Activated T-cell treated with anti-CD3 and anti-CD28 coated beads for 1 hour (primary cell): ENCODE data around the gene SYTL3.

Source experiments
- DNase-seq: peaks from one replicate; pipeline ENCODE4 v3.0.0-alpha.2; 2020; ENCODE audit warnings: low read depth

The SYTL3 gene

GRCh38 chr6:158796353-158796752 is 146.5 kb downstream of the SYTL3 start:
- DNase-seq: no peak

- no peak for DNase-seq
Measured at GRCh38 chr6:158797331-158798310, 147.8 kb downstream of the SYTL3 start.

DNA sequence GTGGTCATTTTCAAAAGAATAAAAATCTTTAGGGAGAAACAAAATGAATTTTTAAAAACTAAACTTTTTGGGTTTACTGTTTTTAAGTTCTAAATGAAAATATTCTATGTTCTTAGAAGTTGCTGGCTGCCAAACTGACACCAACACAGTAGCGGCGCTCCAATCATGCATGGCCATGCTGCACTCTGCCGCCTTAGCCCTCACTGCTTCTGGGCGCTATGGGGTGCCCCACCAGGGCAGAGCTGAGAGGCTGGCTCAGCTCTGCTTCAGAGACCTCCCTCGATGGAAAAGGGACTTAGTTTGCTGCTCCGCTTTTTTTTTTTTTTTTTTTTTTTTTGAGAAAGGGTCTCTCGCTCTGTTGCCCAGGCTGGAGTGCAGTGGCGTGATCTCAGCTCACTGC is 148.5 kb downstream of the SYTL3 start:
- no peak for DNase-seq

DNA sequence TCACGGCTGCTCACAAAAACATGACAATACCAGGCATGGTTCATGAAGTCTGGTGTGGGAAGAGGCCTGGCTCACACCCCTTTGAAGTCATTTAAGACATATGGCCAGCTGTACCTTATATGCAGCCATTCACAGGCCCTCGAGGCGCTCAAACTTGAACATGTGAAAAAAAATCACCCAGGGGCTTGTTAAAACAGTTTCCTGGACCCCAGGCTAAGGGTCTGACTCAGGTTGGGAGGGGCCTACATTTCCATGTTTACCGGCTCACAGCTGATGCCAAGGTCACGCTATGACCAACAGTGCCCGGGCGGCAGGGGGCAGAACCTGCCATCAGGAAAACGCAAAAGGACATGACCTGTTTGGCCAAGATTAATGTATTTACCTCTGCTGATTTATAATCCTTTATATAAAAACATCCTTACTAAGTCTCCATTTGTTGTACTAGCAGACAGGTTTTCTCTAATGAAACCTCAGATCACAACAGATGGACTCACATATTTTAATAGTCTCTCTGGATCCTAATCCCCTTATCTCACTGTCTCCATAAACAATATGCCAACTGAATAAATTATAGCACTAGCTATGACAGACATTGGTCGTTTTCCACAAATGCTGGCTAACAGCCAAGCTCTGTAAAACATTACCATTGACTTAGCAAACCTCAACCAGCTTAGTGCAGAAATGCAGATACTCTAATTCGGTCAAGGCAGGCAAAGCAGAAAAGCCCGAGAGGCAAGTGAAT is 149.4 kb downstream of the SYTL3 start:
- no peak for DNase-seq

- no peak for DNase-seq
Measured at GRCh38 chr6:158801655-158802294, 151.9 kb downstream of the SYTL3 start.

DNA sequence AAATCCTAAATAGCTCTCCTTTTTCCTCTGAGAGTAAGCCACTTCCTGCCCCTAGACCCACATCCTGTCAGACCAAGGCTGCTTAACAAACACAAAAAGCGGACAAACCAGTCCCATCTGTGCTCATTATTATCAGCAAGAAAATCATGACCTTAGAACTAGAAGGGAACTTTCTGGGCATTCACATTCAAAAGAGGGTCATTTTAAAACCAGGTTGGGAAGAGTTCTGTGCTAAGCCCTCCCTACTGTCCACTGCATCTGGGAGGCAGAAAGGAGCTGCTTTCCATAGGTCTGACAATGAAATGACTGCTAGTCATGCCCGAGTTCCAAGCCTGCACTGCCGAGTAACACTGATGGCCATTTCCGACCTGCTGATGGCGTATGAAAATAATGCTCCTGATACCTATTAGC is 153.9 kb downstream of the SYTL3 start:
- no peak for DNase-seq

GRCh38 chr6:158804207-158804606 is 154.4 kb downstream of the SYTL3 start:
- no peak for DNase-seq

- no peak for DNase-seq
Measured at GRCh38 chr6:158805698-158806377, 156.0 kb downstream of the SYTL3 start.

- no peak for DNase-seq
Measured at GRCh38 chr6:158807515-158808441, 157.9 kb downstream of the SYTL3 start.

DNA sequence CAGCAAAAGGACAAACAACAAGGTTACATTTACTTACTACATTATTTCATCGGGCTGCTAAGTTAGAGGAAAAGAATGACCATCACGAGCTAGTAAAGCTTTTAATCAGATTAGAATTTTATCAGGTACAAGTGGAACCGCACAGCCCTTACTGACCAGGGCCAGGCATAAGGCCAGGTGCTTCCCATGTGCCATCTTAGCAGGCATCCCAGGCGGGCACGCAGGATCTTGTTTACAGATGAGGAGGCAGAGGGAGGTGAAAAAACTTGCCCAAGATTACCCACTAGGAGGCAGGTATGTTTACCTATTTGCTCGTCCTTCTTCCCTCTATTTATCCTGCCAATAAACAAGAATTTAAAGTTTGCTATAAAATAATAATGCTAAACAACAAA is 158.6 kb downstream of the SYTL3 start:
- DNase-seq: no peak

DNA sequence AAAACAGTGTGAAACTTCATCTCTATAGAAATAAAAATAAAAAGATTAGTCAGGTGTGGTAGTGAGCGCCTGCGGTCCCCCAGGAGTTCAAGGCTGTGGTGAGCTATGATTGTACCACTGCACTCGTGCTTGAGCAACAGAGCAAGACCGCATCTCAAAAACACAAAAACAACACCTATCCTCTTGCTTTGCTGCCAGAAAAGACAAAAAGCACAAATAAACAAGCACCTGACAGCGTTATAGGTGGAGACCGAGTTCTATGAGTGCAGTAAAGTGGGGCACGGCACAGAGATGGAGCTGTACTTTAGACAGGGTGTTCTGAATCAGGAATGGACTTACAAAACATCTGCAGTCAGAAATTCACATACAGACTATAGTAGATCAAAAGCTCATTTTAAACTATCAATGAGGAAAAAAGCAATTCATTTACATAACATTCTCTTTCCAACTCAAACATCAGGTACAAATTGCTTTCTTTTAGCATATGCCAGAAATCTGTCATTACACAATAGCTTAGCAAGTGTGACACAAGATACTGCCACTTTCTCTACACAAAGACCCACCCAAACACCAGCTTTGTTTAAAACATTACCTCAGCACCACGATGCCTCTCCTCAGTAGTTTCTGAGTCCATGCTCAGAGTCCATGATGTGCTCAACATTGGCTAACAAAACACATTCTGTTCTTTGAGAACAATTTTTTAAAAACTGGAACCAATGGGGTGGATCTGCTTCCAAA is 159.3 kb downstream of the SYTL3 start:
- DNase-seq: no peak

- DNase-seq: no peak
Measured at GRCh38 chr6:158810155-158811095, 160.6 kb downstream of the SYTL3 start.

GRCh38 chr6:158812611-158813010 is 162.8 kb downstream of the SYTL3 start:
- no peak for DNase-seq

GRCh38 chr6:158813032-158813431 is 163.2 kb downstream of the SYTL3 start:
- no peak for DNase-seq
